HG03135 (cell line): ENCODE measurements around the gene PCDHA13.
"Not testable (repeated sequence)": the region's sequence is repeated elsewhere in the genome, so short reads cannot be mapped to it uniquely, and the experiment has no call there.

Experiments
- ATAC-seq: cut with Tn5 transposase; IDR thresholded peaks from one replicate; pipeline ENCODE4 v1.9.1; 2021; ENCODE audit warnings: mild to moderate bottlenecking, moderate library complexity; ENCODE audit not compliant: unreplicated experiment

PCDHA13 gene

DNA sequence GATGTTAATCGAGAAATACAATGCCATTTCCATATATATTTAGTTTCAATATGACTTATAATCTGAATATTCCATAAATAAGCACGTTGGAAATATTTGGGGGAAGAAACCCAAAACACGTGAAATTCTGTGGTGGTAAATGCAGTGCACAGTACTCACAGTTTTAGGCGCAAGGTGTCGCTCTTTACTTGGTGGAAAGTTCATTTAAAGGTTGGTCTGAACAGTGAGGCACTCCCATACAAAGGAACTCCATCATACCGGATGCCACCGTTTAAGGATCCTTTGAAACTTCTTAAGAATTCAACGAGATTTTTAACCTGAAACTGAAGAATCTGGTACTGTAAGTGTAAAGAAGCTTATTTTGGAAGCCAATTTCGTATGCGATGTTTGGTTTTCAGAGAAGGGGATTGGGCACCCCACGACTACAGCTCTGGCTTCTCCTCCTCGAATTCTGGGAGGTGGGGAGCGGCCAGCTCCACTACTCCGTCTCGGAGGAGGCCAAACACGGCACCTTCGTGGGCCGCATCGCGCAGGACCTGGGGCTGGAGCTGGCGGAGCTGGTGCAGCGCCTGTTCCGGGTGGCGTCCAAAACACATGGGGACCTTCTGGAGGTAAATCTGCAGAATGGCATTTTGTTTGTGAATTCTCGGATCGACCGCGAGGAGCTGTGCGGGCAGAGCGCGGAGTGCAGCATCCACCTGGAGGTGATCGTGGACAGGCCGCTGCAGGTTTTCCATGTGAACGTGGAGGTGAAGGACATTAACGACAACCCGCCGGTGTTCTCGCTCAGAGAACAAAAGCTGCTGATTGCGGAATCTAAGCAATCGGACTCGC, 13.0 kb upstream of the PCDHA13 start, which contains the start of gene PCDHA11:
Gene PCDHA11, plus strand, starts transcription at position 237 of the 834 bp plus-strand sequence. Its CDS starts 147 bp downstream, at position 384.
- no peak for ATAC-seq

DNA sequence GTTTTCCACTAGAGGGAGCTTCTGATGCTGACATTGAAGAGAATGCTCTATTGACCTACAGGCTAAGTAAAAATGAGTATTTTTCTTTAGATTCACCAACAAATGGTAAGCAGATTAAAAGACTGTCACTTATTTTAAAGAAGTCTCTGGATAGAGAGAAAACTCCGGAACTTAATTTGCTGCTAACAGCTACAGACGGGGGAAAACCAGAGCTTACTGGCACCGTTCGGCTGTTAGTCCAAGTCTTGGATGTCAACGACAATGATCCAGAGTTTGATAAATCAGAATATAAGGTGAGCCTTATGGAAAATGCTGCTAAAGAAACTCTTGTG, 12.4 kb upstream of the PCDHA13 start:
- no peak for ATAC-seq

GRCh38 chr5:140870221-140871201, 11.4 kb upstream of the PCDHA13 start:
- no peak for ATAC-seq

DNA sequence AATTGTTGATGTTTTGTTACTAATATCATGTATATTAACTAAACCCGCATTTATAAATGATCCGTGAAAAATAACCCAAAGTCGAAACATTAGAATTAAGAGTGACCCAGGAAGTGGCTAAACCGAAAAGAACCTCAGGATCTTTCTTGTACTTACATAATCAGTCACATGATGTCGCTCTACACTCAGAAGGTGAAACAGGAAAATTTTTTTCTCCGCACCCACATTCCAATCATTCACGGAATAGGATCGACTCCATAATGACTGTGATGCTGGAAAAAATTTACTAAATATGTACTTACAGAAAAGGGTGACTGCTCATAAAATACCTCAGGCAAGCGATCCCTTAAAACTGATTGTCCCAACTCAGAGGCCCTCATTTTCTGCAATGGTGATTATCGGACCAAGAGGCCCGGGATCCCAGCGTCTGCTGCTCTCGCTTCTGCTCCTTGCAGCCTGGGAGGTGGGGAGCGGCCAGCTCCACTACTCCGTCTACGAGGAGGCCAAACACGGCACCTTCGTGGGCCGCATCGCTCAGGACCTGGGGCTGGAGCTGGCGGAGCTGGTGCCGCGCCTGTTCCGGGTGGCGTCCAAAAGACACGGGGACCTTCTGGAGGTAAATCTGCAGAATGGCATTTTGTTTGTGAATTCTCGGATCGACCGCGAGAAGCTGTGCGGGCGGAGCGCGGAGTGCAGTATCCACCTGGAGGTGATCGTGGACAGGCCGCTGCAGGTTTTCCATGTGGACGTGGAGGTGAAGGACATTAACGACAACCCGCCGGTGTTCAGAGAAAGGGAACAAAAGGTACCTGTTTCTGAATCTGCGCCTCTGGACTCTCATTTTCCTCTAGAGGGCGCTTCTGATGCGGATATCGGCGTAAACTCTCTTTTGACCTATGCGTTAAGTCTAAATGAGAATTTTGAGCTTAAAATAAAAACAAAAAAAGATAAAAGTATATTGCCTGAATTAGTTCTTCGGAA, 6.5 kb upstream of the PCDHA13 start, which contains the start of gene PCDHA12:
Gene PCDHA12, plus strand, starts transcription at position 224 of the 981 bp plus-strand sequence. Its CDS starts 165 bp downstream, at position 389.
- ATAC-seq, result no peak

- not testable (repeated sequence) for ATAC-seq
Measured at GRCh38 chr5:140876541-140877261, 5.2 kb upstream of the PCDHA13 start.

- ATAC-seq, result no peak
Measured at GRCh38 chr5:140877262-140877581, 4.7 kb upstream of the PCDHA13 start.

- no peak for ATAC-seq
Measured at GRCh38 chr5:140882591-140882899, 621 bp downstream of the PCDHA13 start.

DNA sequence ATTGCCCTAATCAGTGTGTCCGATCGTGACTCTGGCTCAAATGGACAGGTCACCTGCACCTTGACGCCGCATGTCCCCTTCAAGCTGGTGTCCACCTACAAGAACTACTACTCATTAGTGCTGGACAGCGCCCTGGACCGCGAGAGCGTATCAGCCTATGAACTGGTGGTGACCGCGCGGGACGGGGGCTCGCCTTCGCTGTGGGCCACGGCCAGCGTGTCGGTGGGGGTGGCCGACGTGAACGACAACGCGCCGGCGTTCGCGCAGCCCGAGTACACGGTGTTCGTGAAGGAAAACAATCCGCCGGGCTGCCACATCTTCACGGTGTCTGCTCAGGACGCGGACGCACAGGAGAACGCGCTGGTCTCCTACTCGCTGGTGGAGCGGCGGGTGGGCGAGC, 1.4 kb downstream of the PCDHA13 start:
- ATAC-seq, result no peak

DNA sequence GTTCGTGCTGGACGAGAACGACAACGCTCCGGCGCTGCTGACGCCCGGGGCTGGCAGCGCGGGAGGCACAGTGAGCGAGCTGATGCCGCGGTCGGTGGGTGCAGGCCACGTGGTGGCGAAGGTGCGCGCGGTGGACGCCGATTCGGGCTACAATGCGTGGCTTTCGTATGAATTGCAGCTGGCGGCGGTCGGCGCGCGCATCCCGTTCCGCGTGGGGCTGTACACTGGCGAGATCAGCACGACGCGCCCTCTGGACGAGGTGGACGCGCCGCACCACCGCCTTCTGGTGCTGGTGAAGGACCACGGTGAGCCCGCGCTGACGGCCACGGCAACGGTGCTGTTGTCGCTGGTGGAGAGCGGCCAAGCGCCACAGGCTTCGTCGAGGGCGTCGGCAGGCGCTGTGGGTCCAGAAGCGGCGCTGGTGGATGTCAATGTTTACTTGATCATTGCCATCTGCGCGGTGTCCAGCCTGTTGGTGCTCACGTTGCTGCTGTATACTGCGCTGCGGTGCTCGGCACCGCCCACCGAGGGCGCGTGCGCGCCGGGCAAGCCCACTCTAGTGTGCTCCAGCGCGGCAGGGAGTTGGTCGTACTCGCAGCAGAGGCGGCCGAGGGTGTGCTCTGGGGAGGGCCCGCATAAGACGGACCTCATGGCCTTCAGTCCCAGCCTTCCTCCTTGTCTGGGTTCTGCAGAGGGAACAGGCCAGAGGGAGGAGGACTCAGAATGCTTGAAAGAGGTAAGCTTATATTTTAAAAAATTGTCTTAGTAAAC, 2.2 kb downstream of the PCDHA13 start:
- ATAC-seq, result no peak

DNA sequence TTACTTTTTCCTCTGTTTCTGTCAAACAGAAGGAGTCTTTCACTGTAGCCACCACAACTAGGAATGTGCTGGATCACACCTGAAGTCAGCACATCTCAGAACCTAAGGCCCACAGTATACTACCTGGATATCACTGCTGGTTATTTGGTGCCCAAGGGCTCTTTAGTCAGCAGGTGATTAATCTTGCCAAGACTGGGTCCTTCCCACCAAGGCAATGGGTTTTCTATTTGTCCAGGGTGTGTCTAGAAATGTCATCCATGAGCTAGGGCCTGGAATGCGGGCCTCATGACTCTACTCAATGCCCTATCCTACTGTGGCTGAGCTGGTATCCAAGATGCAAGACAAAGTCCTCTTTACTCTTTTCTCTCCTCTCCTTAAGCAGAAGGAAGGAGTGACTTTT, 34.4 kb downstream of the PCDHA13 start:
- no peak for ATAC-seq

GRCh38 chr5:140923601-140924000, 41.7 kb downstream of the PCDHA13 start:
- ATAC-seq, result no peak

GRCh38 chr5:140925806-140926442, 44.0 kb downstream of the PCDHA13 start, which contains the start of gene PCDHAC1:
PCDHAC1 (plus strand) TSS chr5:140926299; CDS start chr5:140926893, 594 bp downstream.
- ATAC-seq, result no peak

- ATAC-seq, result no peak
Measured at GRCh38 chr5:140926443-140927227, 44.7 kb downstream of the PCDHA13 start.

- no peak for ATAC-seq
Measured at GRCh38 chr5:140927228-140927573, 45.3 kb downstream of the PCDHA13 start.
